ENCODE measurements around the gene HLA-DRA. TPM values are rescaled to one million over a fixed set of nuclear protein-coding genes. Genes with fewer than 3 reads are reported as not detected.

The HLA-DRA gene
- total and polyA plus RNA-seq, 11 donors = 20.0 to 1,108 (median 86.0) TPM

- peaks cover 0 to 4% (median 0%) of the 10 kb centered on the region in 12 donors for H3K9me3 ChIP-seq
- peaks cover 0 to 45% (median 0%) of the 10 kb centered on the region in 9 donors for H3K27me3 ChIP-seq
- WGBS, 4 donors = 63 to 72% (median 69%) methylated on average over 4 of the region's 4 CpGs
- TF ChIP-seq POLR2A (IDR thresholded peaks at IDR 0.05) (no peak), CTCF (IDR thresholded peaks at IDR 0.05) (no peak)
- no peaks in the 10 kb centered on the region for H3K4me1 ChIP-seq
- intact Hi-C loops (cut with DNase I) = no loop called here
- H3K36me3 ChIP-seq = no peaks in the 10 kb centered on the region
- no peak for DNase-seq
- H3K4me3 ChIP-seq = no peak overlapping the region
- no peak overlapping the region for H3K27ac ChIP-seq
- no peak for ATAC-seq
These were observed 17.4 kb downstream of the HLA-DRA start for GRCh38 chr6:32457054-32457453.

- no peaks in the 10 kb centered on the region for H3K36me3 ChIP-seq
- H3K4me3 ChIP-seq = peak overlapping the region in 6 of 12 donors; percentile 1 to 43 (median 28)
- H3K27me3 ChIP-seq = peaks cover 0 to 33% (median 0%) of the 10 kb centered on the region in 9 donors
- H3K9me3 ChIP-seq = peaks cover 0 to 4% (median 0%) of the 10 kb centered on the region in 12 donors
- DNase-seq (no peak), ATAC-seq (peak in 1 of 4 donors; percentile 75)
- intact Hi-C loops (cut with DNase I) = no loop called here
- no peak overlapping the region for H3K27ac ChIP-seq
- TF ChIP-seq CTCF (IDR thresholded peaks at IDR 0.05) = no peak
- no peak for TF ChIP-seq POLR2A (IDR thresholded peaks at IDR 0.05)
- WGBS, 4 donors = 55 to 85% (median 67%) methylated on average over 29 of the region's 29 CpGs
- no peaks in the 10 kb centered on the region for H3K4me1 ChIP-seq
These were observed 20.2 kb downstream of the HLA-DRA start for GRCh38 chr6:32459781-32460424.

- TF ChIP-seq POLR2A (IDR thresholded peaks at IDR 0.05) = no peak
- no peak for TF ChIP-seq CTCF (IDR thresholded peaks at IDR 0.05)
- Histone ChIP-seq H3K36me3 (no peaks in the 10 kb centered on the region), H3K27me3 (peaks cover 0 to 27% (median 0%) of the 10 kb centered on the region in 9 donors), H3K27ac (no peak overlapping the region), H3K4me3 (no peak overlapping the region), H3K4me1 (no peaks in the 10 kb centered on the region), H3K9me3 (peaks cover 0 to 4% (median 0%) of the 10 kb centered on the region in 12 donors)
- intact Hi-C loops (cut with DNase I) = no loop called here
- 64 to 69% (median 67%) methylated on average over 4 of the region's 4 CpGs for WGBS, 4 donors
- DNase-seq (no peak), ATAC-seq (no peak)
These were observed 20.8 kb downstream of the HLA-DRA start for GRCh38 chr6:32460528-32460927.

- Histone ChIP-seq H3K4me3 (no peak overlapping the region), H3K27ac (no peak overlapping the region), H3K4me1 (no peaks in the 10 kb centered on the region), H3K27me3 (peaks cover 0 to 26% (median 0%) of the 10 kb centered on the region in 9 donors), H3K9me3 (peaks cover 0 to 4% (median 0%) of the 10 kb centered on the region in 12 donors), H3K36me3 (no peaks in the 10 kb centered on the region)
- WGBS, 4 donors = 69 to 79% (median 79%) methylated on average over 5 of the region's 5 CpGs
- TF ChIP-seq POLR2A (IDR thresholded peaks at IDR 0.05) (no peak), CTCF (IDR thresholded peaks at IDR 0.05) (no peak)
- intact Hi-C loops (cut with DNase I) = no loop called here
- DNase-seq (no peak), ATAC-seq (no peak)
These were observed 21.8 kb downstream of the HLA-DRA start for GRCh38 chr6:32461493-32461892.
